Neural progenitor cell (in vitro differentiated cells): ENCODE data around the gene IER5.

Source experiments
- CTCF ChIP-seq: fragments of 200-600 bp; sonication (generic); IDR thresholded peaks from 2 replicates; pipeline ENCODE4 v1.5.1; 2017; ENCODE audit warnings: antibody characterized with exemption, mild to moderate bottlenecking
- EZH2phosphoT487 ChIP-seq: fragments of 200-600 bp; sonication (generic); IDR thresholded peaks from 2 replicates; pipeline ENCODE4 v1.6.1; 2017; ENCODE audit warnings: antibody characterized with exemption

- TF ChIP-seq CTCF (no peak), EZH2phosphoT487 (no peak)
These were observed 14.3 kb downstream of the IER5 start for GRCh38 chr1:181102841-181103240.
